ENCODE results near the gene POMC. TPM values are rescaled to one million over a fixed set of nuclear protein-coding genes. Genes with fewer than 3 reads are reported as not detected.

The POMC gene
- total RNA-seq: 3.4 TPM

GRCh38 chr2:25168256-25169072 is at the start of gene POMC:
Gene POMC, minus strand, starts transcription at chr2:25168580. Its CDS starts 3,808 bp downstream, at chr2:25164772.

Other genes with a start within 250 kb of the POMC start
- gene ADCY3, start 248.3 kb downstream of the POMC start, total RNA-seq: 28.5 TPM
- gene DNAJC27, start 196.6 kb downstream of the POMC start, total RNA-seq: 22.6 TPM
- 32.6 TPM for gene EFR3B, start 126.5 kb downstream of the POMC start, total RNA-seq
- gene DNMT3A, start 173.3 kb upstream of the POMC start, total RNA-seq: 112 TPM

Data from camera-type eye (tissue), 1 donor.